Measurements from ENCODE around the gene WWC2.

The WWC2 gene

DNA sequence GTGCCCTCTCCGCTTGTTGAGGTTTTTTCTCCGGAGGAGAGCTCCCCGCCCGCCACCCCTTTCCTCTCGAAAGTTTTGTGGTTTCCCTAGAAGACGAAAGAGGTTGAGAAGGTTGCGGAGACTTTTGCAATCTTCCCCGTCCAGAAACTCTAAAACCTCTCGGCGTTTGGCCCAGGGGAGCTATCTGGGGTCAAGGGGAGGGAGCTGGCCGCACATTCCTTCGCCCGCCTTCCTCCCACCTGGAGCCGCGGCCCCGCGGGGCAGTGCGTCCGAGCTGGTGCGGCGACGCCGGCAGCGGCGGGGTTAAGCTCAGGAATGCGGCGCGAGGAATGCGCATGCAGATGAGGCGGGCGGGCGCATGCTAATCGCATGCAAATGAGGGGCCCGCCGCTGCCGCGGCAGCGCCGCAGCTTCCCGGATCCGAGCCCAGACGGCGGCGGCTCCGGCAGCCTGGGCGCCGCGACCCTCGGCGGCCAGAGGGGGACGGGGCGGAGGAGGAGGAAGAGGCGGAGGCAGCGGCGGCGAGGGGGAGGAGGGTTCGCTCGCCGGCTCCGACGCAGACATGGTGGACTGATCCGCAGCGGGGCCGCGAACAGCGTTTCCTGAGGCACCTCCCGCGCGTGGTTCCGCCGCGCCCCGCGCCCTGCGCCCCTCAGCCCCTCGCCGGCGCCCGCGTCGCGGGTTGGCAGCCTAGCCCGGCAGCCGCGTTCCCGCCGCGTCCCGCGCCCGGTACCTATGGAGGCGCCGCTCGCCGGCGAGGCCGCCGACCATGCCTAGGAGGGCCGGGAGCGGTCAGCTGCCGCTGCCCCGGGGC lies at the start of gene WWC2:
Gene WWC2 (plus strand): TSS at position 535 of the 814 bp plus-strand sequence. CDS start 235 bp downstream, at position 770.
- peak in 50 of 51 donors; percentile 9 to 82 (median 60) for DNase-seq

DNA sequence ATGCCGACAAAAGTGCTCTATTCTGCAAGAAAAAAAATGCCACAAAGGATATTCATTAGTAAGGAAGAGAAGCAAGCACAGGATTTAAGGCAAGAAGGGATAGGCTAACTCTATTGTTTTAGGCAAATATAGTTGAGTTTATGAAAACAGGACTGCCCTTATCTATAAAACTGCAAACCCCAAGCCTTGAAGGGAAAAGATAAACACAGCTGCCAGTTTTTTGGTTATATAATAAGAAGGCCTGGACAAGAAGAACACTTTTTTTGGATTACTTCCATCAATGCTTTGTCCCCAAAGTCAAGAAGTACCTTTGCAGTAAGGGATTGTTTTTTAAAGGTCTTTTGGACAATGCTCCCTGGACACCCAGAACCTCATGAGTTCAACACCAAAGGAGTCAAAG lies 45.4 kb upstream of the WWC2 start:
- no peak for DNase-seq

DNA sequence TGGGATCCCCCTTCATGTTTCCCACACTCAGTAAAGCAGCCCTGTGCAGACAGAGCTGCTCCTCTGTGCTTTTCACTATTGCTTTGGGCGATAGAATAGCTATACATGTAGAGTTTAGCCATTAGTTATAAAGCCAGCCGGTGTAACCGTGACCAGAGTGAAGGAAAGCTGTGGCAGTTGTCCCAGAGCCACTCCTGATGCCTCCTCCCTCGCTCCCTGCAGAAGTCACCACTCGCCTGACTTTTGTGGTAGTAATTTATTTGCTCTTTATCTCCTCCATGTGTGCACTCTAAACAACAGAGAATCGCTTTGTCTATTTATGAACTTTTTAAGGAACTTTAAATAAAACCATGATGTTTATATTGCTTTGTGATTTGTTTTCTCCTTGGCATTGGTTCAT lies 41.8 kb upstream of the WWC2 start:
- no peak for DNase-seq

DNA sequence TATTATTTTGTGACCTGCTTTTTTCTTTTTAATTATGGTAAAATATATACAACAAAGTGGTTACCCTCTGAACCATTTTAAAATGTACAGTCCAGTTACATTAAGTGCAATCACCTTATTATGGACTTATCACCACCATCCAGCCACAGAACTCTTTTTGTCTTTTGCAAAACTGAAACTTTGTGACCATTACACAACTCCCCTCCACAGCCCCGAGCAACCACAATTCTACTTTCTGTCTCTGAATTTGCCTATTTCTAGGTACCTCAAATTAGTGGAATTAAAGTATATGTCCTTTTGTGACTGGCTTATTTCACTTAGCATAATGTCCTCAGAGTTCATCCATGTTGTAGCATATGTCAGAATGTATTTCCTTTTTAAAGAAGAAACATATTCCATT lies 39.3 kb upstream of the WWC2 start:
- DNase-seq = no peak

DNA sequence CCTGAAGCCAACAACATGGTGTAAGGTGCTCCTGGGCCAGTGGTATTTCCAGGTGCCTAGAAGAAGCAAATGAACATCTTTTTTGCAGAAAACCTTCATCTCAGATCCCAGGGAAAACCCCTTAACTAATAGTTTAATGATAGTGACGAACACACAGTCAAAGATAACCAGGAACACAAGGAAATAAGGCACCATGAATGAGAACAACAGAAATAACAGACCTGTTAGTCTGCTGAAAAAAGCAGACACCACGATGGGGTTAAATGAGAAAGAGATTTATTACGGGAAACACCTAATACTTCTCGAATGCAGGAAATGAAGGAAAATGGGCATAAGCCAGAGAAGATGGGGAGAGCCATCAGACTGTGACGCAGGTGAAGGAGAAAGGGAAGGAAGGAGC lies 30.6 kb upstream of the WWC2 start:
- no peak for DNase-seq

DNA sequence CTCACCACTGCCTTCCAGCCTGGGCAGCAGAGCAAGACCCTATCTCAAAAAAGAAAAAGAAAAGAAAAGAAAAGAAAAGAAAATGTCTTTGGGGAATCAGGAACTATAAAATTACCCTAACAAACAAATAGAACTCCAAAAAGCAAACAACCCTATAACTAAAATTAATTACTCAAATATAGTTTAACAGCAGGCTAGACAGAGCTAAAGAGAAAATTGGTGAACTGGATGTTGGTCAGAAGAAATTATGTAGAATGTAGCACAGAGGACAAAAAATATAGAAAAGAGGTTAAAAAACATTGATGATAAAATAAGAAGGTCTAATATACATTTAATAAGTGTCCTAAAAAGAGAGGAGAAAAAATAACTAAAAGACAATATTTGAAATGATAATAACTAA lies 27.8 kb upstream of the WWC2 start:
- DNase-seq = no peak

DNA sequence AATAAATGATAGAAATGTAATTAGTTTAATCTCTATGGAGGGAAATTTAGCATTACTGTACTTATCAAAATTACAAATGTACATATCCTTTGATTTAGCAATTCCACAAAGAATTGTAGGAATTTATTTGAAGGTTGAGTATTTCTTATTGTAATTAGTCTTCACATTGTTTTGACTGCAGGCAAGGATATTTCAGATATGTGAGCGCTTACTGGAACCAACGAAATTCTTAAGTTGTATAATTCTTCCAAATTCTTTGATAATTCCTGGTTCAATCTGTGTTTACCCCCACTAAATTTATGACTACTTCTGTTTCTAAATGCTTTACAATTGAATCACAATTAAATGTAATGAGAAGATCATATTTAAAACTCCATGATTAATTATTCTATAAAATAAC lies 26.9 kb upstream of the WWC2 start:
- no peak for DNase-seq

DNA sequence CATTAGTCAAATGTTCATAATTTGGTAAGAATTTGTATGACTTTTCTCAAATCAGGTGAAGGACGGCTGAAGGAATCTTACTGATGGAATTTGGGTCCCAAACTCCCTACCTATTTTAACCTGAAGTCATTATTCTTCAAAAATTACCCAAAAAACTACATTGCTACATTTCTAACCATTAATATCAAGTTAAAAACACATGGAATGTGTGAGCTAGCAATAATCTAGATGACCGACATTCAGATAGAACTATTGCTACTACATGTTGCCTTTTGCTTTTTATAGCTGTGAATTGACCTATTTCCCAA lies 25.3 kb upstream of the WWC2 start:
- no peak for DNase-seq

DNA sequence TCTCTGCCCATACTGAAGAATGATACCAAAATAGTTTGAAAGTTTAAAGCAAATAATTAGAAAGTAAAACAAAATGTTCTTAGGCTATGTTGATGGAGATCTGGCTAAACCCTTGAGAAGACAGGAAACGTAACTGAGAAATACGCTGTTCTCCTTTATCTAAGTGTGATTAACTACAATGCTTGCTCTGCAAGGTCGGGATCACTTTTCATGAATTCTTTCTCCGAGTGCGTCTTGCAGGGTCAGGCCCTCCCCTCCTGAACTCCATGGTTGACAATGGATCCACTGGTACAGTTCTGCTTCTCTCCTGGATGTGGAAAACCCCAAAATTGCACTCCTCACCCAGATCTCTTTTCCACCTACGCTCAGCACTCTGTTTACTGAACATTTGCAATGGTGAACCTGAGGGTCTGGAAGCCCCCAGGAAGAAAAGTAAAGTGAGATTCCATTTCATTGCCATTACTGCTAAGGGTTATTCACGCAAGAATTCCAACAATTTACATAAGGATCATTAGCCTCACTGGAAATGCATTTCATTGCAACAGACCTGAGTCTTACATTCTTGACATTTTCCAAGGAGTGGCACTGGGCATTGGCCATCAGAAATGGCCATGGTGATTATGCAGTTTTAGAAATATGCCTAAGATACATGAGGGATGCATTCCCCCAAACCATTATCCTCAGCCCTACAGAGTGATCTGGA lies 24.6 kb upstream of the WWC2 start:
- no peak for DNase-seq

DNA sequence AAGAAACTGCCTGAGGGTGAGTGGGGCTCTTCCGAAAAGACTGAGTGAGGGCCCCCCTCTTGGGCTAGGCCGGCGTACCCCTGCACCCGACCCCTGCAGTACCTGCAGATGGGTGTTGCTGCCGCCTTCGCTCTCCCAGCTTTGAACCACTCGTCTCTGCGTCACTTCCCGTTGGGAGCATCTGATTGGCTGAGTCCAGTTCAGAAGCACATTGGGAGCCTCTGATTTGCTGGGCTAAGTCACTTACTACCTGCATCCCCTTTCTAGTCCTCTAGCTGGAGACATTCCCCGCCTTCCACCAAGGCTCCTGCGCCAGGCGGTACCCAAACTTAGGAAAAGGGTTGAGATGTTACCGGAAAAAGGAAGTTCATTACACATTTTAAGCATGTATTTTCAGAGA lies 20.4 kb upstream of the WWC2 start:
- no peak for DNase-seq

DNA sequence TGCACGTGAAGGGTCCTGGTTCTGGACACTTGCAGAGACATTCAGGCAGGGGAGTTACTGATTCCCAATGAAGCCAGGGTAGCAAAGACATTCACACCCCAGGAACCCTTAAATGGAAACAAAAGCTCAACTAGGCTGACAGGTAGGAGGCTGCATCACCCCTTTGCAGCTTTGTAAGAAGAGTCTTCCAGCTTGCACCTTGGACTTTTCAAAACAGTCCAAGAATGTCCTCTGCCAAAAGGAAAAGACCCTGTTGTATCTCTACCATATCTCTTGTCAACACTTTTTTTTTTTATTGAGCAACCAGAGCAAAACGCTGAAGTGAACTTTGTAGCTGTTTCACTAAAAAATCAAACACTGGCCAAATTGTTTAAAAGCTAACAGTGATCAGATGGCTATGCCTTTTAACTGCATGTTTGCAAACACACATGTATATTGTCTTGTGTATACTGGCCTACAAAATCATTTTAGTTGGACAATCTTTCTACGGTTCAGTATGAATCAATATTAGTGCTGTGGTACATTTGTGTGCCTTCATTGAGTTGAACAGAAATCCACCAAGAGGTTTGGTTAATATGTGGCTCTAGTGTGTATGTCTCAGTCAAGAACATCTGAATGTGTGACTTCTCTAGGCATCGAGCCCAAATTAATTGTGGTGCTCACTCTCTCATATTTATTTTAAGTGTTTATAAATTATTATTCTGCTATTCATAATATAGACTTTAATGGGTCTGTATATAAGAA lies 18.5 kb upstream of the WWC2 start:
- no peak for DNase-seq

DNA sequence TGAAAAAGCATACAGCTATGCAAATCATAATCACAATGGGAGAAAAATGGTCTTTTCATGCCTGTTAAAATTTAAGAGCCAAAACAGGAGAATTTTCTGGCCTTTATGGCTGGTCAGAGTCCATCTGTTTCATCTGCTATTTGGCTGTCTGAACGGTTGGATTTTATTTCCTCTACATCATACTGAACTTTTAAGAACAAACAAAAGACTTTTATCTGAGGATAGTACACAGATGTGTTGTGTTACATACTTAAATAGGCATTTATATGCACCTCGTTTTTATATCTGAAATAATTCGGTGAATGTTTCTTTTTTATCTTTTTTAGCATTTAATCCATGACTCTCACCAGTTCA lies 18.0 kb upstream of the WWC2 start:
- DNase-seq = no peak

DNA sequence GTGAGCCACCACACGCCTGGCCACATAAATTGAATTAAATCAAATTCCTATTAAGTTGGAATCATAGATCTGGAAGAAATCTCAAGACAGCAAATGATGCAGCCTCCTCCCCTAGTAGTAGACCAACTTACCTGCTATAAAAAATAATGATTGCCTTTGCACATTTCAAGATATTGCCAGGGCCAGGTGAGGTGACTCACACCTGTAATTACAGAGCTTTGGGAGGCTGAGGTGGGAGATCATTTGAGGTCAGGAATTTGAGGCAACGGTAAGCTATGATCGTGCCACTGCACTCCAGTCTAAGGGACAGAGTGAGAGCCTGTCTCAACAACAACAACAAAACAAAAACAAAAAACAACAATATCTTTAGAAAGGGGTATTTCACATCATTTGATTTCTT lies 17.0 kb upstream of the WWC2 start:
- DNase-seq = no peak

DNA sequence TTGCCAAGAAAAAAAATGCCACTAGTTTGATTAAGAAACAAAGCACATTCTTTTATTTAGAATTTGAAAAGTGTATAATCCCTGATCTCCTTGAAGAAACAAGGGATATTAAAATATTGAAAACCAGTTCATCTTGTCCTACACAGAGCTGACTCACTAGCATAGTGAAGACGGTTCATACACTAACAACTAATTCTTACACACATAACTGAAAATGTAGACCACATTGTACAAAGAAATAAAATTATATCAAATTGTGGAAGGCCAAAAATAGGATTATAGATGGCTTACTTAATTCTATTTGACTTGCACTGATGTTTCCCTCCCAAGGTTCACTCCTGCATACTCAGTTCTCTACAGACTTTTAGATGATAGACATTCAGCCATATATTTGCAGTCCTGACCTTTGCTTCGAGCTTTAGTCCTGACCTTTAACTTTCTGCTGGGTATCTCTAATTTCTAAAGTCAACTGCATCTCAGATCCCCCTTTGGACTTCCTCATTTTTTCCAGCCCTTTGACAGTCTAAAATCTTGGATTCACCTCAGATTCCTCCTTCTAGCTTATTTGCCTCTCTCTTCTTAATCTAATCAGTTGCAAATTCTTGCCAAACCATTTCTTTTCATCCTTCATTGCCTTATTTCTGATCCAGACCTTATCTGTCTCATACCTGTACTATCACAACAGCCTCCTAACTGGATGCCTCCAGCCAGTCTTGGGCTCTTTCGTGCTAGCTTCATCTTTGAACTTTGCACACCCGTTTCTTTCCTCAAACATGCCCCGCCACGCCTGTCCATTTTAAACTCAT lies 4.5 kb upstream of the WWC2 start:
- DNase-seq = no peak

DNA sequence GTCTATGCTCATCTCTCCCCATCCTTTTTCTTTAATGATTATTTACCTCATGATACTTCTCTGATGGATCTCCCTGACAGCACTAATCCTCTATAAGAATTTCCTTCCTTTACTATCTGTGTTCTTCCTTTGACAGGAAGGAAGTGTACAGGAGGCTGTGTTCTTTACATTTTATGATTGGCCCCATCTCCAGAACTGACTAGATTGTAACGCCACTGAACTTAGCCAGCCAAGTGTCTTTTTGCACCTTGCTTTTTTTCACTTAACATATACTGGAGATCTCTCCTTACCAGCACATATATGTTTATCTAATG lies 3.9 kb upstream of the WWC2 start:
- DNase-seq = no peak

DNA sequence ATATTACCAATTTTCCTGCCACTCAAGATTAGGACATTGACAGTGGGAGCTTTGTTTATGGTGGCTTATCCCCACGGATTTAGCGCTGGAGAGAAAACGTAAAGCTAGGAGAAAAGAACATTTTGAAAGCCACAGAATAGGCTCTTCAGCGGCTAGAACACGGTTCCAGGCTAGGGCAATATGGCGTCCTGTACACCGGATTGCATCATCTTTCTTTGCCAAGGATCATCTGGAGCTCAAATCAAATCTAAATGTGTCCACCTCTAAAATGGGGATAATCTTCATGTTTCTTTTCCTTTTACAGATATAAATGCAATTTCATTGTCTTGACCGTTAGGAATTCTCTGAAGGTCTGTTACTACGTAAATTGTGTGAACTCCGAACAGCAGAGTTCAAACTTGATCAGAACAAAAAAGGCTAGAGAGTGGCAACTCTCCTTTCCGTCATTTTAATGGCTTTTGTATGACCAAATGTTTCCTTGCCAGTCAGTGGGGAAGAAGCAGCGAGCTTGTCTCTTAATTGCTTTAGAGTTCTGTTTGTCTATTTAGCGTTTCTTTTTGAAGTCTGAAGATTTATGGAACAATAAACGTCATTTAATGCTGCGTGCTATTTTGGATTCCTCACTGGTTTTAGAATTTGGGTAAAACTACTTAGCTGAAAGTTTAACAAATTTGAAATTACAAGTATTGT lies 2.6 kb upstream of the WWC2 start:
- no peak for DNase-seq

DNA sequence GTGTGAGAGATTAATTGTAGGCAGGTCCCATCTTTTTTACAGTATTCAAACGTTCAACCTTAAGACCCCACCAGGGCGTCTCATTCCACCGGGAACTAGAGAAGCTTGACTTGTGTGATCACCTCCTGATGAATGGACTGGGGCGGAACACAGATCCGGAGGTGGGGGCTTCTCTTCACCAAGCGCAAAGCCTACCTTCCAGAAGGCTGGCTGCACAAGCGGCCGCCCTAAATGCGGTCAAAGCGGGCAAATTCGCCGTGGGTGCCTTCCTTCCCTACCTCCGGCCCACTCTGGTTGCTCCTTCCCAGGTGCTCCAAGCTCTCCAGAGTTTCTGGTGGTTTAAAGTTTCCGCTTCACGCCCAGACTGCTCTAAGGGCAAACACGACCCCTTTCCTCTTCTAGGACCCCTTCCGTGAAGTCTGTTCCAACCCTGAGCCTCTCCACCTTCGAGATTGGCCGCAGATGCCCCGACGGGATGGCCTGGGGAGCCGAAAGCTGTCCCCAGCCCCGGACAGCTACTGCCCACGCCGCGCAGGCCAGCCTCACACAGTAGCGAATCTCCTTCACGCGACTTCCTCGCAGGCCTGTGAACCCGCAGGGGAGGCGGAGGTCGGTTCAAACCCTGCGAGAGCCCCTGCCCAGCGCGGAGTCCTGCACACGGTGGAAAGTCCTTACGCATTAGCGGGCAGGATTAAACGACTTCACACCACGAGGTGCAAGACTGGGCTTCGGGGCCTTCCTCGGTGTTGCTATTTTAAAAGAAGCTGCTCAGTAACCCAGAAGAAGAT lies 1.6 kb upstream of the WWC2 start:
- peak in 7 of 51 donors; percentile 1 to 23 (median 6) for DNase-seq

DNA sequence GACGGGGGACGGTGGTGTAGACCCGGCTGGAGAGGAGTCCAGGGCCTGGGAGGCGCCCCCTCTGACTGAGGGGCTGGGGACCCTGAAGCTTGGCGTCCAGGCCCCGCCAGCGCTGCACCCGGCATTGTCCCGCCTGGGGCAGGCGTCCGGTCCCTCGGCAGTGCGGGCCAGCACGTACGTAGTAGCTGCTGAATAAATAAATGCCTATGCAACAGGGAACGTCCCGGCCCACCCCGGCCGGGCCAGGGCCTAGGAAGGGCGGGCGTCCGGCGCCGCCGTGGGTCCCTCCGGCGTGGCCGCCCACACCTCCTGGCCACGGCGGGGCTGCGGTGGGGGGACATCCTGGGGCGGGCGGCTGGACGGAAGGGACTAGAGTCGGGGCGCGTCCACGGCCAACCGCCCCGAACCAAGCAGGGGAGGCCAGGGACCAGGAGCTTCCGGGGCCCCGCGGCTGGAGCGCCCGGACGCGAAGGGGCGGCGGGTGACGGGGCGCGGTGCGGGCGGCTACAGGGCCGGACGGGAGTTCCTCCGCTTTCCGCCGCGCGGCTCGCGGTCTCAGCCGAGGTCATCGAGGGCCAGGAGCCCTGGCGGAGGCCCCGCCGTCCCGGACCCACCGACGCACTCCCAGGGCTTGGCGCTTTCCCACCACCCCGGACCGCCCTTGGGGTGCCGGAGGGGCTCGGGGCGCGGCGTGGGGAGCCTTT lies 886 bp upstream of the WWC2 start:
- DNase-seq = peak in 16 of 51 donors; percentile 15 to 50 (median 31)

DNA sequence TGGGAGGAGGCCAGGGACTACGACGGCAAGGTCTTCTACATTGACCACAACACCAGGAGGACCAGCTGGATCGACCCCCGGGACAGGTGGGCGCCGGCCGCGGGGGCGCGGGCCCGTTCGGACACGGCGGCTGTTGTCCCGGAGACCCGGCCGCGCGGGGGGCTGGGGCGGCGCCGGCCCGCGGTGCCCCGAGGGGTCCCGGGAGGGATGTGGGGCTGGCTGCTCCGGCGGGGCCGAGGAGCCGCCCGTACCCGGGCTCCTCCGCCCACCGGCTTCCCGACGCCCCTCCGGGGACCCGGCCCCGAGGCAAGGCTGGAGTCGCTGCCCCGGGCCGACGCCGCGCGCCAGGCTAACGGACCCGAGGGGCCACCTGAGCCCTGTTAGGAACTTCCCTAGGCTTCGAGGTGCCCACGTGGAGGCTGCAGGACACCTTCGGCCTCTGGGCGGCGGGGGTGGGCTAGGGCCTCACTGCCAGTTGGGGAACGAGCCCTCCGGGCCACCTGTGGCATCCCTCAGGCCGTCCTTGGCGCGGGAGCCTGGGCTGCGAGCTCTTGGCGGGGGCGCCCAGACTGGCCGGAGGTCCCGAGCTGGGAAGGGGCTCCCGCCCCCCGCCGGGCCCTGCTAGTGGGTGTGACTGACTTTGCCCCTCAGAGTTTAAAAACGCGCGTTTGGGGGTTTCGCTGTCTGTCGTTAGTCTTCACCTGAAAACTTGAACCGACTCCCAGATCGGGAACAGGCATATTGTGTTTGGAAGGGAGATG lies 660 bp downstream of the WWC2 start:
- DNase-seq = peak in 13 of 51 donors; percentile 2 to 29 (median 11)

Data from hypothalamus (tissue), 51 donors.